ENCODE data around the gene FOXG1.

FOXG1 gene

DNA sequence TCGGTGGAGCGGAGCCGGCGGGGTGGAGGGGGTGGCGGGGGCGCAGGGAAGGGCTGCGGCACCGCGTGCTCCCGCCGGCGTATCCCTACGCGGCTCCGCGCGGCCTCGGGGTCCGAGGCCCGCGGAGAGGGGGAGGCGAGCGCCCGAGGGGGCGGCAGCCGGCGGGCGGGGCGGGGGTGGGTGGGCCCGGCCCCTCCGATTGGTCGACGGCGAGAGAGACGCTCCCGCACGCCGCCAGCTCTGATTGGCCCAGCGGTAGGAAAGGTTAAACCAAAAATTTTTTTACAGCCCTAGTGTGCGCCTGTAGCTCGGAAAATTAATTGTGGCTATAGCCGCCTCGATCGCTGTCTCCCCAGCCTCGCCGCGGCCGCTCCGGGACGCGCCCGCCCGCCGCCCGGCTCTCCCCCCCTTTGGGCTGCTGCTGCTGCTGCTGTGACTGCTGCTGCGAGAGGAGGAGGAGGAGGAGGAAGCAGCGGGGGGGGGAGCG, at the start of gene FOXG1:
TSS of gene FOXG1 (plus strand) at position 319 of the 487 bp plus-strand sequence. CDS start 493 bp downstream, outside the sequence.
- DNase-seq, result no peak
- ATAC-seq, result no peak

DNA sequence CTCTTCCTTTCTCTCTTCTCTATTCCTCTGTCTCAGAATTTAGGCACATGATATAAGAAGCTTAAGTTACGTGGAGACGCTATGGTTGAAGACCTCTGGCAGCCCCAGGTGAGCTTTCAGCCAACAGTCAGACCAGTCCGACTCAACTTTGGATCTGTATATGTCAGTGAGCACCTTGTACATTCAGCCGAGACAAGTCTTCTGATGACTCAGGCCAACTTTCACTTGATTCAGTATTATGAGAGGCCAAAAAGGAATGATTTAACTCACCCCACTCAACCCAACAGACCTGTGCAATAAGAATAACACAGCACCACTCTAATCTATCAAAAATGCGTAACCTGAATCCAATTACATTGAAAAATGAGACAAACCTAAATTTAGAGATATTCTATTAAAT, 47.5 kb upstream of the FOXG1 start:
- ATAC-seq, result no peak

DNA sequence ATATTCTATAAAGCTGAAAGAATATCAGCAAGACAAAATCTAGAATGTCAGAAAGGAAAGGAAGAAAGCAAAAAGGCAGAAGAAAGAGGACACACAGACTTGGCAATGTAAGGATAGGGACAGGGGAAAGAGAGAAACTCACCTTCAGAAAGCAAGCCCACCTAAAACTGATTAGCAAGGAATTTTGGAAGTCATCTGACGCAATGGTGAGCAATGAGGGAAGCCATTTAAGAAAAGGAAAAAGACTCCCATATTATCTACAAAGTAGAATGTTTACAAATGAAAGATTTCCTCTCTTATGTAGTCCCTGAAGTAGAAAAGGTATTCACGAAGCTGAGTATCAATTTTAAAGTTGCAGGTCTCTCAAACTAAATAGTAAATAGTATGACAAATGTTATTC, 35.2 kb upstream of the FOXG1 start:
- no peak for ATAC-seq

More for the DNA sequence above, 47.5 kb upstream of the FOXG1 start:
- DNase-seq, result no peak

DNA sequence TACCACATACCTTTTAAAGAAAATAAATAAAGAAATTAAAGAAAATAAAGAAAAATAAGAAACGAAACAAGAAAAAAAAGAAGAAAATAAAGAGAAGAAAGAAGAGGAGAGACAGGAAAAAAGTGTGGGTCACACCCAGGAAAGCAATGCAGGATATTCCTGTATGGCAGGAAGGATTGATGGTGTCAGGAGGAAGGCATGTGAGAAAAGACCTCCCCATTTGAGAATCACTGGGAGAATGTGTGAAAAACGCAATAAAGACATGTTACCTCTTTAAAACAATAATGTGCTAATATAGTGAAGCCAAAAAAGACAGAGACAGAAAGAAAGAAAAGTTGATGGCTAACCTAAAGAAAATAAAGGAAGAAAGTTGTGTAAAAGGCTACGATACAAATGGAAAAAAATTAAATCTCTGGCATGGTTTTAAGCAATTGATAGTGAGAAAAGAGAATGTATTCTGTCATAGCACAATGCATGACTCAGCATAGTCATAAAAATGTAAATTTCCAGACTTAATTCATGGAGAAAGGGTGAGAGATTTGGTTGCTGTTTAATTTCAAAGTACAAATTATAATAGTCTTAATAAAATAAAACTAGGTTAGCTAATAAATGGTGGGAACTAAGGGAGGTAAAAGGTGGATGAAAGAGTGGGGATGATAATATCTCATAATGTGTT, 24.3 kb upstream of the FOXG1 start:
- DNase-seq (no peak), ATAC-seq (no peak)

More for the DNA sequence above, 35.2 kb upstream of the FOXG1 start:
- DNase-seq, result no peak

DNA sequence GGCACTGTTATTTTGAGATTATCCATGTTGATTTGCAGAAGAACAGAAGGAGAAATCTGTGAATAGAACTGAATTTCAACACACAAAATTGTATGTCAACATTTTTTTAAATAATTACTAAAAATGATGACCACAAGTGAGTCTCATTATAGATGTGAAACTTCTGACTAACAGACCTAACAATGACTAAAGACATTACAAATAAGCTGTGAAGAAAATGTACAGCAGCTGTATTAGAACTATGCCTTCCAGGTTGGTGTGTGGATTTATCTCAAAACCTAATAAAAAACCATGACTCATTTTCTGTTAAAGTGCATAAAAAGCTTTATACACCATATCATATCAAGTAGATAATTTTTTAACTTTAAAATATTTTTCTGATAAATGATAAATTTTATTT, 22.5 kb upstream of the FOXG1 start:
- DNase-seq (no peak), ATAC-seq (no peak)

DNA sequence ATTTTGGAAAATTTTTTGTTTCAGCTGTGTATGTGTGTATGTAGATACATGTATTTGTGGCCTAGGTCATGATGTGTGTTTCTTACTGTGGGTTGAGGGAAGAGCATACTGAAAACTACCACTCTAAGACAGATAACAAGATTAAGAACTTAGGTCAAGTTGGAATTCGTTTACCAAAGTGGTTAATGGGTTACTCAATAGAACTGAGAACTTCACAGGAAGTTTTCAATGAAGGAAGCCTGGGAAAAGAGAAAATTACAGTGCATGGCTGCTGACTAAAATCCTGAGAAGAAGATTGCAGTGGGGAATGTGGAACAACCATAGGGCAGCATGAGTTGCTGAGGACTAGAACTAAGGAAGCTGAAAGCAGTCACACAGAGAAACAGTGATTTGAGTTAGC, 21.4 kb upstream of the FOXG1 start:
- no peak for DNase-seq
- no peak for ATAC-seq

DNA sequence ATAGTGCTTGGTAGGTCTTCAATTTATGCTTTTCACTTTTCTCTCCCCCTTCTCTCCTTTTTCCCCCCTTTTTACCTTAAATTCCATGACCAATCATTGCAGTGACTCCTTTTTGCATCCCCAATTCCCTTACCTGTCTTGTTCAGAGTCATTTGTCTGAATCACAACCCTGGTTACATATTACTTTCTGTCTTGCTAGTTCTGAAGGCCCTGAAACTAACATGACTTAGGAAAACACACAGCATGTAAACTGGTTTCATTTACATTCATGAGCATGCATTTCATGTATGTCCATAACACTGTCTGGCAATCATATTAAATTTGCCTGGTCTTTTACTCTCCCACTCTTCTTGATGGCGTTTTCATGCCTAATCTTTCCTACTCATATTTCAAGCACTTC, 20.3 kb upstream of the FOXG1 start:
- DNase-seq (no peak), ATAC-seq (no peak)

DNA sequence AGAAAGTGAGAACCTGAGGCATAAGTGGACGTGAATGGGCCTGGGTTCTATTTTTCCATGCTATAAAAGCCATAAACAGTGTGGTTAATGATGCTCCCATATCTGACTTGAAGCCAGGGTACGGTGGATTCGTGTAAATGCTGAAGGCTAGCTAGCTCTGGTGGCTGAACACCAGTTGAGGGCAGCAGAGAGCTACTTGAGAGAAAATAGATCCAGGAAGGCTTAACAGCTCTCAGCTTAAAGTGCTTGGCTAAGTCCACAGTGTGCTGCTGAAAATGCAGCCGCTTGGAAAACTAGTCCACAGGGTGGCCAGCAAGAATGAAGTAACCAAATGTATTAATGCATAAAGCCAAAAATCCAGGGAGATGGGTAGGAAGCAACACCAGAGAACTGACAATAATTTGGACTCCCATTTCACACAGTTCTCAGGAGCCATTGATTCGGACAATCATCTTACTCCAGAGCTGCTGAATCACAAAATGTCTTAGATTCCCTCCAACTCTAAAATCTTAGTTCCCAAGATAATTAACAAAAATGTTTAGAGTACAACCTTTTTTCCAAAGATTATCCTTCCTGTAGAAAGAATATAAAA, 15.0 kb upstream of the FOXG1 start:
- ATAC-seq (no peak), DNase-seq (no peak)

DNA sequence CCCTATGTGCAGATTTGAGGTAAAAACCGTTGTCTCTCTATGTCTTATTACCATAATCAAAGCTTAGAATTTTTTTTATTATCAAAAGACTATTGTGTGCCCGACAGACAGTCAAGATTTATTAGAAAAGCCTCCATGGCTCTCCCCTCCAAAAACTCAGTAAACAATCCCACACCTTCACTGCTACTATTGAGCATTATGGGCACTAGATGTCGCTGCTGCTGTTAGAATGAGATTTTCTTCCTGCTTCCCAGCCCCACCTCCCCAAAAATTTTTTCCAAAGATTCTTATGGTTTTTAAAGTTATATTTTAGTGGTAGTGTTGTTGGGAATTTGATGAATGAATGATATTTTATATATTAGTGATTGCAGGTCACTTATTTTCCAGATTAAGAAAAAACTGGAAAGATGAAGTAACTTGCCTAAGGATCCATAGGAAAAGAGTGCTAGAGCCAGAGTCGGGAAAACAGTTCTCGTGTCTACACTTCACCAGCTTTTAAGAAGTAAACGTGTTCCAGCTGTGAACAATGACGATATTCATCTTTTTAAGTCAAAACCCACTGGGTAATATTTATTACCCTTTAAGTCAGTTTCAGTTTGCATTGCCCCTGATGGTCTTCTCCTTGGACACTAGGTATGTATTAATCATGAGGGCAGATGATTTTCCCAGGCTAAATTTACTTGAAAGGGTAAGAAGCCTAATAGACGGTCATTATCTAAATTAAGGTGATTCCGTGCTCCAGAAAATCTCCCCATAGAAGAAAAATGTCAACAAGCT, 12.2 kb upstream of the FOXG1 start:
- no peak for ATAC-seq
- DNase-seq, result no peak

DNA sequence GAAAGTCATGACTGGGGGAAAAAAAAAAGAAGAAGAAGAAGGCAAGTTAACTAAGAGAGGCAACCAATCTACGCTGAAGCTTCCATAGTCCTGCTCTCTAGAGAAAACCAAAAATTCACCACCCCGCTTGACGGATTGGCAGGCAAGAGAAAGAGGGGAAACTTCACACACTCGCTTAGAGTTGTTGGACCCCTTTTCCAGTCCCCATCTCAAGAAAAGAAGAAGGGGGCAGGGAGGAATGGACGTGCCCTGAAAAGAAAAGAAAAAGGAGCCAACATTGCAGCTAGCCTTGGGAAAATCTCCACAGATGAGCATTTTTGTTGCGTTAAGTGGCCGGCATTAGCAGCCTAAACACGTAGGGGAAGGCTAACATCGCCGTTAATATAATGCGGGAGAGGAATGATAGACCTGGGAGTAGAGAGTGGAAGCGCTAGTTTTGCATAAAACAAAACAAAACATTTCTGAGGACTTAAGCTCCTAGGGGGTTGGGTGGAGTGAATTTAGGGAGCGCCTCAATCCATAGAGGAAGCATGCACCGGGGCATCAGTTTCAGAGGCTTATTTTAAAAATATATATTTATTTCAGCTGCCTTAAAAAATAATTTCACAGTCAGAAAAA, 11.3 kb upstream of the FOXG1 start:
- ATAC-seq, result no peak
- DNase-seq, result no peak

DNA sequence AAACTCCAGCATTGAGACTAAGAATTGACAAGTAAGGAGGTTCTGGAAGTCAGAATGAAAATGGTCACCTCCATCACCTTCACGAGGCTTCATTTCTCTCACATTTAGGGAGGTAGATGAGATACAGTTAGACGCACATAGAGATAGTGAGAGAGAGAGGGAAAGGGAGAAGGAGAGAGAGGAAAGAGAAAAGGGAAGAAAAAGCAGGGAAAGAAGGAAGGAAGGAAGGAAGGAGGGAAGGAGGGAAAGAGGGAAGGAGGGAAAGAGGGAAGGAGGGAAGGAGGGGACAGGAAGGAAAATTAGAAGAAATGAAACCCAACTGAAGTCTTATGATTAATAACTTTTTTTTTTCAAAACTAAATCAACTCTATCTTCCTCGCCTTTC, 10.7 kb upstream of the FOXG1 start:
- DNase-seq, result no peak
- ATAC-seq, result no peak

DNA sequence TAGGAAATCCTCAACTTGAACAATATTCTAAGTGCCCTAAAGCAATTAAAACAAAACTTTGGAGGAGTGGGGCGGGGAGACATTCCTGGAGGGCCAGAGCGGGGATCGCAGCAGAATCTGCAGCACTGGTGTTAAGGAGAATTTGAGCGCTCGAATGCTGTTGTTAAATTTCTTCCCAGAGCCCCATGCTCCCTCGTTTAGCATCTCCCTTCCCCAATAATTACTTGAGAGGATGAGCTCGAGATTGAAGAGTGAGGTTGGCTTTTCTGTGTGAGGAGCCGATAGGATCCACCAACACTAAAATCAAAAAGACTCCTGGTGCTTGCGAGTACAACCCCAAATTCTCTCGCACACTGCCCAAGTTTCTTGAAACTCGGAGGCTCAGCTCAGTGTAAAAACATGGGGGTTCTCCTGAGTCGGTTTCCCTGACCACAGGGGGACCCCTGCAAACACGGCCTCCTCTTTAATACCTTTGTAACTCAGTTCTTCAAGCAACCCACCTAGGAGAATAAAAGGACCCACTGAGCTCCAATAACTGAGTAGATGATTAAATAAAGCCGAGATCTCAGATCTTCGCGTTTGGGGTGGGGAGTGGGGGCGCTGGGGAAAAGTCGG, 10.2 kb upstream of the FOXG1 start:
- ATAC-seq (no peak), DNase-seq (no peak)

DNA sequence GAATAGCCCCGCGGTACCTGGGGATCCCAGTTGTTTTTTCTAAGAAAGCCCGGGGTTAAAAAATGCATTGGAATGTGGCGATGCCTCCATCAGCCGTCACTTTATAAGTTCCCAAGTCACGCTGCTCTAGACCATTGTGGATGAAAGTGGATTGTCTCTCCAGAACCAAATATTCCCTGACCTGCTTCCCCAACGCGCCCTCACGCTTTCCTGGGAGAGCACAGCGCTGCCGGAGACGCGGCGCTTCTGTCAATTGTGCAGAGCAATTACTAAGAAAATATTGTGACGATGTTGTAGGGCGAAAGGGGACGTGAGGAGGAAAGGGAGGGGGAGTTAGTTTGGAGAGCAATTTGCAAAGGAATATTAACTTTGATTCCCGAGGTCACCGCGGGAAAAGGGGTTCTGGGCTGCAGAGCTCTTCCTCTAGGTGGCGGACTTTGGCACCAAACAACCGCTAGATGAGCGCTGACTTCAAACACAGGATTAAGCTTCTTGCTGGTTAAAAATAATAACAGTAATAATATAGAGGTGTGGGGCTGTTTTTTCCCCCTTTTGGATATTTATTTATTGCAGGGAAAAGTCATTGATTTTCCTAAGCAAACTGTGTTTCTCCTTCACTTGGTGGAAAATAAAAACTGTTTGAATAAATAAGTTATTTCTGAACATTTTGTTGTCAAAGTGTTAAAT, 9.6 kb upstream of the FOXG1 start:
- no peak for ATAC-seq
- DNase-seq, result no peak

DNA sequence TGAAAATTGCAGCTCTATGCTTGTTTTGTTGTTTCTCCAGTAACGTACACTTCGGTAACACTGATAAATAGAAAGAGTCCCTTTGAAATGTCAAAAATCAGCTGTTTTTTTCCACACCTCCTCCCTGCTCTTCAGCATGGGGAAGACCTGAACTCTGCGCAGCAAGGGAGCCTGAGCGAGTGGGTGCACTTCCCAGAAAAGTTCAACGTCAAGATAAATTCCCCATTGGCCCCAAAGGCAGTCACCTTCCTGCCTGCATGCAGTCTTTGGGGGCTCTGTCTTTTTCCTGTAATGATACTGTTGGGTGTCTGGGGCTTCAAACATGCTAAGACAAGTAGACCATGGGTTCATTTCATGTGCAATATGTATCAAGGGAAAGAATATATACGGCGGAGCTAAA, 8.8 kb upstream of the FOXG1 start:
- ATAC-seq (no peak), DNase-seq (no peak)

DNA sequence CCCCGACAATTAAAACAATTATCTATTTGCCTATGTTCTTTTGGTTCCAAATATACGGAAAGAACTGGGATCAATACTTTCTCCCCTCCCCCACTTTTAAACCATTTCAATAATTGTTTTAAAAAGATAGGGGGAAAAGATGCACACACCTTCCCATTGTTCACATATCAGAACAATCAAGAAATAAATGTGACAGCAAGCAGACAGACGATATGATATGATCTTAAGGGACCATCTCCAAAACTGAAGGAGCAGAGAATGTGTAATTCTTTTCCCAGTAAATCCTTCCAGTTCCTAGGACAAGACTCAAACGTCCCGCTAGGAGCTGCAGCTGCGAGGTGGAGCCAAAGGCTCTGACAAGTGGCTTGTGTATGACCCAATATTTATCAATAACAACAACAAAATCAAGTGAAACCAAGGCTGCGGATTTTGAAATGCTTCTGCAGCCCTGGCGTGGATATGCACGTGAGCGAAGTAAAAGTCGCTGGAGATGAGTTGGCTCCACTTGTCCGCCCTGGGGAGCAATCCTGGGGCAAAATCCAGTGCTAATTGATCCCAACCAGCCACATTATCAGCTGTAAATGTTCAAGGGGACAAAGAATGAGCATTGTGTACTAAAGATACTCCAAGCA, 8.2 kb upstream of the FOXG1 start:
- ATAC-seq (no peak), DNase-seq (no peak)

DNA sequence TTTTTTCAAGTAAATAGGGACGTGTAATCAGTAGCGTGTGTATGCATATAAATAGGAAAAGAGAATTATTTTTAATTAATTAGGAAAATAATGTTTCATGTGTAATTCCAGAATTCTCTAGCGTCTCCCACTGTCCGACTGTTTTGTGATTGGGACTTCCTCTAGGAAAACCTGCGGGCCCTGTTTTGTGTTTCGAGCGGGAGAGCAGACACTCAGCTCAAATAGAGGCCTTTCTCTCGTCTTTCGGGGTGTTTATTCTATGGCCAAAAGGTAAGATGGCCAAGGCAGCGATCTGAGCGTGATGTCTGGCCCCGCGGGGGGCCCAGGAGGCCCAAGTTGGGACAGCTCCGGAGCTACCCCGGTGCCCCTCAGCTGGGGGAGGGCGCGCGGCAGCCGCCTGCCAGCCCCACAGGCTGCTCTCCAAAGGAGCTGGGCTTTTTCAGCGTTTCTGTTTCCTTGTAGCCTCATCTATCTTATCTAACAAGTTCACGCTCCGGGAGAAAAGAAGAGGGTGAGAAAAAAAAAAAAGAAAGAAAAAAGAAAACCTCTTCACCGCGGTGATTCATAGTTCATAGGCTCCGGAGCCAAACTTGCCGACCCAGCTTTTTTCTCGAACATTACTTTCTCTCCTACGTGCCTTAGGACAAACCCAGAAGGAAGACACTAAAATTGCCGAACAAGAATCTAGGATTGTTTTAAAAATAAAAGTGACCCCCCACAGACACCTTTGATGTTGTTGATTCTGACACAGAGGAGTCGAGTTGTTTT, 7.5 kb upstream of the FOXG1 start:
- DNase-seq (no peak), ATAC-seq (no peak)

DNA sequence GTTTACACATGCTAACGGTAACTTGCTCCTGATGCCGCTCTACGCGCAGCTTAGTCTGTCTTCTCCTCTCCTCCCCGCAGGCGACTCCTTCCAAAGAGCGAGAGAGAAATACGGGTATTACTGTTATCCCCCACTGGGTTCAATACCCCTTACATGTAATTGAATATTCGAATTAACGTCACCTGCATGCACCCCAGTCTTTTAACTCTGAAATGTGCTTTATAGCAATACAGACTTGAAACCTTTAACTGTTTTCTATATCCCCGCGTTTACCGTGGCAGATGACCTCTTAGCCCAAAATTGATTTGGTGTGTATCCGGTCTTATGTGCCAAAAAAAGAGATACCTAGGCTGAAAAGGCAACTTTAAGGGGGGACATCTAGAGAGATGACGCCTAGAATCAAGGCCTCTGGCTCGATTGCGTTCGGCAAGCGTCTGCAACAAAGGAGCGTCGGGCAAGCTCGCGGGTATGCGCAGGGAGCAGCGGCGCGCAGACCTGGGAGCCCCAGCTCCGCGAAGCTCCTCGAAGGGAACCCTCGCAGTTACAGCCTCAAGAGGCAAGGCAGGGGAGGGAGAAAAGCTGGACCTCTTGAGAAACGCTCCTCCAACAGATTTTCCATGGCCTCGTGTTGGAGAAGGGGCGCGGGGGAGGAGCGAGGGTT, 6.8 kb upstream of the FOXG1 start:
- no peak for ATAC-seq
- no peak for DNase-seq

DNA sequence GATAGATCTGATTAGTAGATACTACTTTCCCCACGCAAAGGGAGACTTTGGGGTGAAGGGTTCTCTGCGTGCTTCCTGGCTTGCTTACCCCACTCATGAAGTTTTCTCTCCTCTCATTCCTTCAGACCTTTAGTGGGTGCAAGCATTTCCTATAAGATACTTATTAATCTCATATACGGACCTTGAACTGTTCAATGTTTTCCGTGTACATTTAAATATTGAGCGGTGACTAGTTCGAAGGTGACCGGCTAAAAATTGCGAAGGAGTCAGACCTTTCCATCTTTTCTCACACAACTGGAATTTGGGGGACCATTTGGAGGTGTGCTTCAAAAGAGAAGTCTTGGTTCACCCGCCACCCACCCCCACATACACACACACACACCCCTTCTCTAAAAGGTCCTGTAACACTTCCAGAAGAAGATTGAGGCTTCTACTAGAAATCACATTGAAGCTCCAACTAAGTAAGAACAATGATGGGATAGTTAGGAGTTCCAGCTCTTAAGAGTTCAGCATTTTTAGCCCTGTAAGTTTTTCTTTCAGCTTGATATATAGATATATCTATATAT, 6.1 kb upstream of the FOXG1 start:
- DNase-seq (no peak), ATAC-seq (no peak)

DNA sequence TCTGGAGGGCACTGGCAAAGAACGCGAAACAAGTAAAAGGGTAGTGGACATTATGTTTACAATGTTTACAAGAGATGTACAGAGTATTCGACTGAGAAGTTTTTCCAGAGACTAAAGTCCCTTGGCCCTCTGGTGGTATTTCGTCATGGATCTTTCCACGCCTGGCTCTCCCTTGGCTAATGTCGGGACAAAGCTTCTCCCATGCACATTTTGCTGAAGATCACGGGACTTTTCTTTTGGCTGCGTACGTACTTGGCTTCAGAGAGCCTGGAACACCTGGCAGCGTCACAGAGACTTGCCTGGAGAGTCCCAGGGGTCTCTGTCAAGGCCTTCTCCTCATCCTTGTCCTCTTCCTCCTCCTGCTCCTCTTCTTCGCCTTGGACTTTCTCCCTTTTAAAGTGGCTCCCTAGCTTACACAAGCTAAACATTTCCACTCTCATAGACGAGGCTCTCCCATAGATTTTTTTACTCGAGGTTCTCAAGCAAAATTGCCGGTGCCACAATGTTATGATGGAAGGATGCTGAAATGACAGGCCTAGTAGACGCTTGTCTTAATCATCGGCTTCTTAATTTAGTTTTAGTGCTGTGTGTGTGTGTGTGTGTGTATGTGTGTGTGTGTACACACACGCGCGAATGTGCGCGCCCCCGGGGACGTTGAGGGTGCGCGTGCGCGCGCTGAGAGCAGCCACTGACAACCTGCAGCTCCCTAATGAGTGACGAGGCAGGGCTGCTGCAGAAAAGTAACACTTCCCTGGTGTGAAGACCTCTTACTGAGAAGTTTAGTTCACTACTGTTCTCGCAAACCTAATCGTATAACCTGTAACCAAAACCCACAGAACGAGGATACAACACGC, 4.9 kb upstream of the FOXG1 start:
- ATAC-seq, result no peak
- DNase-seq, result no peak
